ENCODE data around the gene GPRIN1. TPM values are rescaled to one million over a fixed set of nuclear protein-coding genes. Genes with fewer than 3 reads are reported as not detected.
A peak's percentile ranks its signal among the peaks of the same experiment; 100 is the strongest.

Gene GPRIN1
- total RNA-seq, 1 experiment from 2014 or later, result 1.9 TPM

- Histone ChIP-seq H3K9ac (ENCODE audit: low read length) (no peak overlapping the region), H3K4me3 (ENCODE audit: low read length) (no peak overlapping the region), H3K9me2 (replicated peaks; ENCODE audit: insufficient read depth, low read length) (no peaks in the 10 kb centered on the region), H4K20me1 (ENCODE audit: insufficient read depth, low read depth, low read length) (no peaks in the 10 kb centered on the region), H3K27ac (ENCODE audit: low read length) (no peak overlapping the region), H3K79me2 (ENCODE audit: low read length) (no peaks in the 10 kb centered on the region), H2AFZ (ENCODE audit: low read length) (no peak overlapping the region), H3K4me2 (ENCODE audit: low read depth, low read length, poor library complexity, severe bottlenecking) (no peak overlapping the region), H3K36me3 (ENCODE audit: insufficient read depth, low read length) (no peaks in the 10 kb centered on the region), H3K27me3 (ENCODE audit: low read length) (no peaks in the 10 kb centered on the region), H3K4me1 (ENCODE audit: low read length) (peaks cover 2% of the 10 kb centered on the region), H3K9me3 (ENCODE audit: low read length) (no peaks in the 10 kb centered on the region)
- no peak for DNase-seq
Measured at GRCh38 chr5:176639208-176639607, 29.3 kb upstream of the GPRIN1 start.

GRCh38 chr5:176638437-176638836 lies 28.5 kb upstream of the GPRIN1 start:
- no peak for DNase-seq
- H3K9ac ChIP-seq (ENCODE audit: low read length), result no peak overlapping the region
- H3K9me2 ChIP-seq (replicated peaks; ENCODE audit: insufficient read depth, low read length), result no peaks in the 10 kb centered on the region
- no peaks in the 10 kb centered on the region for H3K36me3 ChIP-seq (ENCODE audit: insufficient read depth, low read length)
- H3K4me1 ChIP-seq (ENCODE audit: low read length), result peaks cover 9% of the 10 kb centered on the region
- H2AFZ ChIP-seq (ENCODE audit: low read length), result no peak overlapping the region
- H3K27ac ChIP-seq (ENCODE audit: low read length), result no peak overlapping the region
- H3K4me3 ChIP-seq (ENCODE audit: low read length), result no peak overlapping the region
- H3K9me3 ChIP-seq (ENCODE audit: low read length), result no peaks in the 10 kb centered on the region
- no peaks in the 10 kb centered on the region for H3K27me3 ChIP-seq (ENCODE audit: low read length)
- H4K20me1 ChIP-seq (ENCODE audit: insufficient read depth, low read depth, low read length), result no peaks in the 10 kb centered on the region
- H3K4me2 ChIP-seq (ENCODE audit: low read depth, low read length, poor library complexity, severe bottlenecking), result no peak overlapping the region
- H3K79me2 ChIP-seq (ENCODE audit: low read length), result no peaks in the 10 kb centered on the region

GRCh38 chr5:176637556-176637955 lies 27.6 kb upstream of the GPRIN1 start:
- no peak for DNase-seq
- H3K27me3 ChIP-seq (ENCODE audit: low read length), result no peaks in the 10 kb centered on the region
- no peaks in the 10 kb centered on the region for H4K20me1 ChIP-seq (ENCODE audit: insufficient read depth, low read depth, low read length)

GRCh38 chr5:176636426-176636825 lies 26.5 kb upstream of the GPRIN1 start:
- Histone ChIP-seq H3K27me3 (ENCODE audit: low read length) (no peaks in the 10 kb centered on the region), H3K79me2 (ENCODE audit: low read length) (no peaks in the 10 kb centered on the region), H3K9me3 (ENCODE audit: low read length) (no peaks in the 10 kb centered on the region), H3K4me2 (ENCODE audit: low read depth, low read length, poor library complexity, severe bottlenecking) (no peak overlapping the region), H3K4me3 (ENCODE audit: low read length) (no peak overlapping the region), H3K9ac (ENCODE audit: low read length) (no peak overlapping the region), H3K4me1 (ENCODE audit: low read length) (peaks cover 15% of the 10 kb centered on the region), H2AFZ (ENCODE audit: low read length) (no peak overlapping the region), H3K27ac (ENCODE audit: low read length) (no peak overlapping the region), H3K36me3 (ENCODE audit: insufficient read depth, low read length) (no peaks in the 10 kb centered on the region), H3K9me2 (replicated peaks; ENCODE audit: insufficient read depth, low read length) (no peaks in the 10 kb centered on the region), H4K20me1 (ENCODE audit: insufficient read depth, low read depth, low read length) (no peaks in the 10 kb centered on the region)
- DNase-seq, result no peak

More at GRCh38 chr5:176637556-176637955, 27.6 kb upstream of the GPRIN1 start:
- no peaks in the 10 kb centered on the region for H3K9me3 ChIP-seq (ENCODE audit: low read length)
- H3K9ac ChIP-seq (ENCODE audit: low read length), result no peak overlapping the region
- no peak overlapping the region for H2AFZ ChIP-seq (ENCODE audit: low read length)
- H3K4me3 ChIP-seq (ENCODE audit: low read length), result no peak overlapping the region
- H3K4me2 ChIP-seq (ENCODE audit: low read depth, low read length, poor library complexity, severe bottlenecking), result no peak overlapping the region
- no peaks in the 10 kb centered on the region for H3K9me2 ChIP-seq (replicated peaks; ENCODE audit: insufficient read depth, low read length)
- H3K36me3 ChIP-seq (ENCODE audit: insufficient read depth, low read length), result no peaks in the 10 kb centered on the region
- no peak overlapping the region for H3K27ac ChIP-seq (ENCODE audit: low read length)
- H3K4me1 ChIP-seq (ENCODE audit: low read length), result peaks cover 15% of the 10 kb centered on the region
- no peaks in the 10 kb centered on the region for H3K79me2 ChIP-seq (ENCODE audit: low read length)

GRCh38 chr5:176633598-176633997 lies 23.6 kb upstream of the GPRIN1 start:
- Histone ChIP-seq H3K9me2 (replicated peaks; ENCODE audit: insufficient read depth, low read length) (no peaks in the 10 kb centered on the region), H3K27me3 (ENCODE audit: low read length) (peaks cover 2% of the 10 kb centered on the region; the same call in 1 of the 2 replicates)

GRCh38 chr5:176632745-176633144 lies 22.8 kb upstream of the GPRIN1 start:
- DNase-seq, result no peak
- H3K36me3 ChIP-seq (ENCODE audit: insufficient read depth, low read length), result no peaks in the 10 kb centered on the region
- H3K9ac ChIP-seq (ENCODE audit: low read length), result no peak overlapping the region
- peaks cover 28% of the 10 kb centered on the region for H3K4me1 ChIP-seq (ENCODE audit: low read length)
- no peak overlapping the region for H3K4me2 ChIP-seq (ENCODE audit: low read depth, low read length, poor library complexity, severe bottlenecking)
- no peaks in the 10 kb centered on the region for H3K79me2 ChIP-seq (ENCODE audit: low read length)
- H3K27ac ChIP-seq (ENCODE audit: low read length), result no peak overlapping the region
- H3K9me3 ChIP-seq (ENCODE audit: low read length), result no peaks in the 10 kb centered on the region
- H3K27me3 ChIP-seq (ENCODE audit: low read length), result peaks cover 2% of the 10 kb centered on the region; the same call in 1 of the 2 replicates
- no peak overlapping the region for H3K4me3 ChIP-seq (ENCODE audit: low read length)
- H2AFZ ChIP-seq (ENCODE audit: low read length), result no peak overlapping the region
- H4K20me1 ChIP-seq (ENCODE audit: insufficient read depth, low read depth, low read length), result peaks cover 7% of the 10 kb centered on the region; the same call in 1 of the 2 replicates
- no peaks in the 10 kb centered on the region for H3K9me2 ChIP-seq (replicated peaks; ENCODE audit: insufficient read depth, low read length)

More at GRCh38 chr5:176633598-176633997, 23.6 kb upstream of the GPRIN1 start:
- no peaks in the 10 kb centered on the region for H3K36me3 ChIP-seq (ENCODE audit: insufficient read depth, low read length)
- no peak overlapping the region for H3K27ac ChIP-seq (ENCODE audit: low read length)
- H2AFZ ChIP-seq (ENCODE audit: low read length), result no peak overlapping the region
- peak overlapping the region; percentile 40; the same call in 1 of the 2 replicates for H3K4me3 ChIP-seq (ENCODE audit: low read length)
- peak; percentile 82 for DNase-seq
- H3K9me3 ChIP-seq (ENCODE audit: low read length), result no peaks in the 10 kb centered on the region
- peaks cover 7% of the 10 kb centered on the region; the same call in 1 of the 2 replicates for H4K20me1 ChIP-seq (ENCODE audit: insufficient read depth, low read depth, low read length)
- H3K79me2 ChIP-seq (ENCODE audit: low read length), result no peaks in the 10 kb centered on the region
- peak overlapping the region; percentile 25; the same call in 1 of the 2 replicates for H3K9ac ChIP-seq (ENCODE audit: low read length)
- peaks cover 28% of the 10 kb centered on the region for H3K4me1 ChIP-seq (ENCODE audit: low read length)
- peak overlapping the region; percentile 67 for H3K4me2 ChIP-seq (ENCODE audit: low read depth, low read length, poor library complexity, severe bottlenecking)

GRCh38 chr5:176631383-176632200 lies 21.6 kb upstream of the GPRIN1 start:
- H3K79me2 ChIP-seq (ENCODE audit: low read length), result no peaks in the 10 kb centered on the region
- no peak overlapping the region for H3K4me2 ChIP-seq (ENCODE audit: low read depth, low read length, poor library complexity, severe bottlenecking)
- H3K4me1 ChIP-seq (ENCODE audit: low read length), result peaks cover 28% of the 10 kb centered on the region
- H3K9me2 ChIP-seq (replicated peaks; ENCODE audit: insufficient read depth, low read length), result no peaks in the 10 kb centered on the region
- peaks cover 7% of the 10 kb centered on the region; the same call in 1 of the 2 replicates for H4K20me1 ChIP-seq (ENCODE audit: insufficient read depth, low read depth, low read length)
- no peak overlapping the region for H2AFZ ChIP-seq (ENCODE audit: low read length)
- no peak overlapping the region for H3K4me3 ChIP-seq (ENCODE audit: low read length)
- DNase-seq, result no peak
- H3K27ac ChIP-seq (ENCODE audit: low read length), result no peak overlapping the region
- H3K9ac ChIP-seq (ENCODE audit: low read length), result no peak overlapping the region
- H3K36me3 ChIP-seq (ENCODE audit: insufficient read depth, low read length), result no peaks in the 10 kb centered on the region
- peaks cover 2% of the 10 kb centered on the region; the same call in 1 of the 2 replicates for H3K27me3 ChIP-seq (ENCODE audit: low read length)
- H3K9me3 ChIP-seq (ENCODE audit: low read length), result no peaks in the 10 kb centered on the region

- peaks cover 28% of the 10 kb centered on the region for H3K4me1 ChIP-seq (ENCODE audit: low read length)
- peak overlapping the region; percentile 28 for H3K9ac ChIP-seq (ENCODE audit: low read length)
- H4K20me1 ChIP-seq (ENCODE audit: insufficient read depth, low read depth, low read length), result peaks cover 7% of the 10 kb centered on the region; the same call in 1 of the 2 replicates
- H3K9me2 ChIP-seq (replicated peaks; ENCODE audit: insufficient read depth, low read length), result no peaks in the 10 kb centered on the region
- H3K9me3 ChIP-seq (ENCODE audit: low read length), result no peaks in the 10 kb centered on the region
- no peak overlapping the region; the same call in 1 of the 2 replicates for H2AFZ ChIP-seq (ENCODE audit: low read length)
- peak overlapping the region; percentile 81 for H3K4me2 ChIP-seq (ENCODE audit: low read depth, low read length, poor library complexity, severe bottlenecking)
- DNase-seq, result no peak
- peaks cover 2% of the 10 kb centered on the region; the same call in 1 of the 2 replicates for H3K27me3 ChIP-seq (ENCODE audit: low read length)
- no peaks in the 10 kb centered on the region for H3K79me2 ChIP-seq (ENCODE audit: low read length)
- H3K4me3 ChIP-seq (ENCODE audit: low read length), result peak overlapping the region; percentile 64
- H3K36me3 ChIP-seq (ENCODE audit: insufficient read depth, low read length), result no peaks in the 10 kb centered on the region
- no peak overlapping the region for H3K27ac ChIP-seq (ENCODE audit: low read length)
Measured at GRCh38 chr5:176630681-176631222, 20.8 kb upstream of the GPRIN1 start.
